Epithelial cell of proximal tubule (primary cell): ENCODE measurements around the gene SLC6A16. TPM values are rescaled to one million over a fixed set of nuclear protein-coding genes. Genes with fewer than 3 reads are reported as not detected.
A peak's percentile ranks its signal among the peaks of the same experiment; 100 is the strongest.

Experiments used
- DNase-seq: peaks from one replicate; pipeline ENCODE4 v3.0.0-alpha.2; 2011; ENCODE audit warnings: low read depth
- H3K4me3 ChIP-seq: 2 replicates; pipeline ENCODE4 v1.5.1; 2011; ENCODE audit warnings: low read depth, mild to moderate bottlenecking, low read length
- CTCF ChIP-seq: conservative IDR thresholded peaks from 2 replicates; pipeline ENCODE4 v1.5.1; 2012; ENCODE audit warnings: low read depth, mild to moderate bottlenecking, low read length
- total RNA-seq: library from RNA; depleted of rRNA; stranded (reverse); fragments of >200 nt; gene quantifications from 2 replicates; pipeline ENCODE4 v1.2.3, GENCODE V29; 2015

The SLC6A16 gene
- total RNA-seq, 1 donor from 2014 or later, result 0.29 TPM

- TF ChIP-seq CTCF, result no peak
- no peak overlapping the region for H3K4me3 ChIP-seq
- no peak for DNase-seq
These were observed 18.1 kb upstream of the SLC6A16 start for GRCh38 chr19:49343123-49343522.

GRCh38 chr19:49342291-49342721 lies 17.3 kb upstream of the SLC6A16 start:
- no peak for TF ChIP-seq CTCF
- DNase-seq, result no peak
- H3K4me3 ChIP-seq, result no peak overlapping the region

- H3K4me3 ChIP-seq, result no peak overlapping the region
- no peak for DNase-seq
- no peak for TF ChIP-seq CTCF
These were observed 16.1 kb upstream of the SLC6A16 start for GRCh38 chr19:49340865-49341718.

- DNase-seq, result no peak
- TF ChIP-seq CTCF, result no peak
- H3K4me3 ChIP-seq, result peak overlapping the region; percentile 52
These were observed 15.3 kb upstream of the SLC6A16 start for GRCh38 chr19:49340069-49340864.

GRCh38 chr19:49339301-49340068 lies 14.5 kb upstream of the SLC6A16 start:
- H3K4me3 ChIP-seq, result peak overlapping the region; percentile 52
- DNase-seq, result no peak
- no peak for TF ChIP-seq CTCF

- no peak for DNase-seq
- peak overlapping the region; percentile 52 for H3K4me3 ChIP-seq
- TF ChIP-seq CTCF, result no peak
These were observed 13.8 kb upstream of the SLC6A16 start for GRCh38 chr19:49338691-49339300.
